DND-41 (cell line): ENCODE measurements around the gene CADM2.

Source experiments
- CTCF ChIP-seq: IDR thresholded peaks from 2 replicates; pipeline ENCODE4 v1.5.1; 2012; ENCODE audit warnings: borderline replicate concordance, low read length, moderate library complexity, mild to moderate bottlenecking; ENCODE audit not compliant: poor library complexity, severe bottlenecking; ENCODE audit errors: extremely low read depth
- EZH2 ChIP-seq: IDR thresholded peaks from 3 replicates; pipeline ENCODE4 v1.6.1; 2012; ENCODE audit warnings: borderline replicate concordance, low read depth, mild to moderate bottlenecking, moderate library complexity, low read length, inconsistent platforms; ENCODE audit not compliant: severe bottlenecking

- TF ChIP-seq CTCF (no peak), EZH2 (no peak)
Observed at GRCh38 chr3:85930718-85931117, 971.9 kb downstream of the CADM2 start.
